HT1080 (cell line): ENCODE results near the gene CREBL2. TPM values are rescaled to one million over a fixed set of nuclear protein-coding genes. Genes with fewer than 3 reads are reported as not detected.
"Not testable (repeated sequence)": the region's sequence is repeated elsewhere in the genome, so short reads cannot be mapped to it uniquely, and the experiment has no call there.

ENCODE experiments used
- DNase-seq: peaks from one replicate; pipeline ENCODE4 v3.0.0-alpha.2; 2015; ENCODE audit warnings: low read depth
- total RNA-seq: library from RNA; depleted of rRNA; stranded (reverse); fragments of >200 nt; shearing (Covaris generic); gene quantifications from 2 replicates; pipeline ENCODE4 v1.2.3, GENCODE V29; 2014

The CREBL2 gene
- total RNA-seq, 1 experiment from 2014 or later: 26.8 TPM

DNA sequence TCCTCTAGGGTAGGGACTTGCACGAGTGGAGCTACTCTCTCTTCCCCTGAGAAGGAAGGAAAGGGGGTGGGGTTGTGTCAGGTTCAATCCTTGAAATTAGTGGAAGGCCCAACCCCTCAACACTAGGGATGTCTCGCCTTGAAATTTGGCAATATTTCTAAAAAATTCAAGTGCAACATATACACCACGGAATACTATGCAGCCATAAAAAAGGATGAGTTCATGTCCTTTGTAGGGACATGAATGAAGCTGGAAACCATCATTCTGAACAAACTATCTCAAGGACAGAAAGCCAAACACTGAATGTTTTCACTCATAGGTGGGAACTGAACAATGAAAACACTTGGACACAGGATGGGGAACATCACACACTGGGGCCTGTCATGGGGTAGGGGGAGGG is 15.1 kb upstream of the CREBL2 start:
- not testable (repeated sequence) for DNase-seq

DNA sequence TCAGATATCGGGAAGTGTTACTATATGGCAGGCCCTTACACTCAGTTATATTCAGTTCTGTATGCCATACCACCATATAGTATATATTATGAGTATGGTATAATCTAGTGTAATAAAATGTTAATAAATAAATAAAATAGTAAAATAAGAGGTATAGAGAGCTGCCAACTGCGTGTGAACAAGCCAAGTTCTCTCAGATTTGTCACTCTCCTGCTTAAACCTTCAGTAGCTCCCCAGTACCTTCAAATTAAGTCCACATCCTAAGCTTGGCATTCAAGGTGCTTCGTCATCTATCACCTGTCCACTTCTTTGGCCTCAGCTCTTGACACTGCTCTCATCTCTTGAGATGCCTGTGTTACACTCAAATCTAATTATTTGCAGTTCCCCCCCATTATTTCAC is 12.8 kb upstream of the CREBL2 start:
- no peak for DNase-seq

DNA sequence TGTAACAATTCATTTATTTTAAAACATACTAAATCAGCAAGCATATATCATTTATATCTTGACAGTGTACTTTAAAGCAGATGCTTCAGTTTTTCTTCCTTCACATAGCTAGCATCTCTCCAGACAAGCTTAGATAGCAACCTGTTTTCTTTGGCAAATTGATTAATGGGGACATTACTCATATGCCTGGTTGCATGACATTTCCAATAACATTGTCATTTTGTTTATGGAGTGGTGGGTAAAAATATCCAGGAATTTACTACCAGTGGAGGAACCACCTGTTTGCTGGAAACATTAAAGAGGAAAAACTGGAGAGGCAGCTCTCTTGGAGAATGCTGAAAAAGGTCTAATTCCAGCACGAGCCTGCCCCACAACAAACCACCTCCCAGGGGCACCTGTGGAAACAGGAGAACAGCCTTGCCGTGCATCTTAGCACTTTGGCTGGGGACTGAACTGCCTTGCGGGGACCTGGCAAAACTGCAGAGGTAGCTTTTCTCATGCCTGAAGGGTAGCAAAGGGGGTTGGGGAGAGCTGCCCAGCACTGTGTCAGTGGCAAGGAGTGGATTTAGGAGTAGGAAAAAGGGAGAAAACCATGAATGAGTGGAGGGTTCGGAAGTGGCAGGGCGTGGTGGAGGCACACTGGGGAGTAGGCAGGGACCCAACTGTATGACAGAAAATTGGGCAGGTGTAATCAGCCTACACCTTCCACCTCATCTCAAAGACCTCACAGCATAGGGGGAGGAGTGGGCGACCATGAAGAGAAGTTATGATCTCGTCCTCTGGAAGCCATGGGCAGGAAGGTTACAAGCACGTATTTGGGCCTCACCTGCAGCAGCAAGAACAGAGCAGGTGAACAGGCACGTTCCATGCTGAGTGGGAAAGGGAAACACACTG is 11.7 kb upstream of the CREBL2 start:
- no peak for DNase-seq

GRCh38 chr12:12600659-12601058 is 11.0 kb upstream of the CREBL2 start:
- no peak for DNase-seq

- DNase-seq: no peak
Observed at GRCh38 chr12:12604740-12605139, 6.9 kb upstream of the CREBL2 start.

DNA sequence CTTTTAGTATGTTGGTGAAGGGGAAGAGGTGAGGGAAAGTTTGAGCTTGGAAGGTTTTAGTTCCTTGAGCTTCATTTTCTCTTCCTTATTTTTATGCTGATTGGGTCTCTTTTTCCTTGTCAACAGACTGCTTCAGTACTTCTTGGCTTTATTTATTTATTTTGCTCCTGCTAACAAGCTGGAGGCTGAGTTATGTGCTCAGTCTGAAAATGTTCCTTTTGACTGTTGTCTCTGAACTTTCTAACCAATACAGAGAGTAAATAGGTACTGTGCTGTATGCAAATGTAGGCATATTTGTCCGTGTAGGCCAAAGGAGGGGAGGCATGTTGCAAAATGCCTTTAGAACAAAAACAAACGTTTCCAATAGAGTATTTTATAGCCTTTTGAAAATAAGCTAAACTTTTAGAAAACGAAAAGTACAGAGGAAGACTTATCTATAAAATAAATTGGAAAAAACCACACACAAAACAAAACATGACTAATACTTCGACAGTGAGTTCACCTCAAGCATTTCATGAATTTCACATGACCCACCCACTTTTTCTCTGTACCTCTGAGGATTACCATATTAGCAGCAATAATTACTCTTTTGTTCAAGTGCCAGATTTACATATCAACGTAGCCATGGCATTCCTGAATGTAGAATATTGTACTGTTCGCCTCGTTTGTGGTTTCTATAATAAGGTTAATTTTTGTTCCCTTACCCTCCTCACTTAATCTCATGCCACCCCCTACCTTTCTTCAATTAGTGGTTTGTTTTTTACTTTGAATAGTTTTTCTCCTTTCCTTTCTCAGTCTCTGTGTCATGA is 4.7 kb upstream of the CREBL2 start:
- peak; percentile 72 for DNase-seq

DNA sequence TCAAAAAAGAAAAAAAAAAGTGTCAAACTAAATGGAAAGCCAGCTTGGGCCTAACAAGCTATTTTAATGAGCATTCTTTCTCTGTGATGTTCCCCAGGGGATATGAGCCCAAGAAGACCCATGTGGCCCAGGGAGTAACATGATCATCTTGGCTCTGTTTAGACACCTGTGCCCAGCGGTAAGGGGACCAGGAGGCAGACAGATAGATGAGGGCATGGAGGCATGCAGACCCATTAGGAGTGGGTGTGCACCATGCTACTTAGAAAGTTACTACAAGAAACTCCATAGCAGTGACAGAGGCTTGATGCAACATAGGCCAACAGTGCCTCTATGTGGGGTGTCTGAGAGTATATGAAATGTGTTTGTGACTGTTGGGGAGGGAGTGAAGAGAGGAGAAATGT is 3.1 kb upstream of the CREBL2 start:
- DNase-seq: no peak

- no peak for DNase-seq
Observed at GRCh38 chr12:12609692-12610091, 2.0 kb upstream of the CREBL2 start.

- no peak for DNase-seq
Observed at GRCh38 chr12:12610711-12611110, 965 bp upstream of the CREBL2 start.

DNA sequence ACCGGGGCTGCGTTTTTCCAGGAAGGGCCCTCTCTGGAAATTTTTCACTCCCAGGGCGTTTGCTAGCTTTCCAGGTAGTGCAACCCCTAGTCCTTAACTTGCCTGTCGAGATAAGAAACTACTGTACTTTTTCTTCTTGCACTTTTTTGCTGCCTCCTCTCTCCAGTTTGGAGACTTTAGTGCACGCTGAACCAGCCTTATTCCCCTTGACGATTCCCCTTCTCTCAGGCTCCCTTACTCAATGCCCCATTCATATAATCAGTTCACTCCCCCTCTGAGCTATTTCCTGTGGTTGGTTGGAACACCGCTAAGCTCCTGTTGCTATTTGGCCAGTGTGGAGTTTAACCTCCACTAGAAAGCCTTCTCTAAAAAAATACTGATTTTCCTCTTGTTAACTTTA is 682 bp downstream of the CREBL2 start:
- peak; percentile 74 for DNase-seq

DNA sequence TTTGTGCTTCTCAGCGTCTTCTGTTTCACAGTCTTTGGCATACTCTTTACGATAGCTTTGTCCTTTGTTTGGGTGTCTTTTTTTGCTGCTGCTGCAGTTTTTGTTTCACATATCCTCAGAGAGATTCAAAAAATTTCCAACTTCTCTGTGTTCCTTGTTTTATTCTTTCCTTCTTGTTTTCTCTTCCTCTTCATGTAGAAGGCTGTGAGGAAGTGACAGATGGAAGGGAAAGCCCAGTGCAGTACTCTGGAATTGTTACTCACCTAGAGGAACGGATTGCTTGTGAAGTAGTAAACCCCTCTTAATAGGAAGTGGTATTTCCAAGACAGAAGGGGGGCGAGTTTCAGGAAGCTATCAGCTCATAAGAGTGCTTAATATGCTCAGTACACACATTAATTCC is 1.7 kb downstream of the CREBL2 start:
- no peak for DNase-seq

DNA sequence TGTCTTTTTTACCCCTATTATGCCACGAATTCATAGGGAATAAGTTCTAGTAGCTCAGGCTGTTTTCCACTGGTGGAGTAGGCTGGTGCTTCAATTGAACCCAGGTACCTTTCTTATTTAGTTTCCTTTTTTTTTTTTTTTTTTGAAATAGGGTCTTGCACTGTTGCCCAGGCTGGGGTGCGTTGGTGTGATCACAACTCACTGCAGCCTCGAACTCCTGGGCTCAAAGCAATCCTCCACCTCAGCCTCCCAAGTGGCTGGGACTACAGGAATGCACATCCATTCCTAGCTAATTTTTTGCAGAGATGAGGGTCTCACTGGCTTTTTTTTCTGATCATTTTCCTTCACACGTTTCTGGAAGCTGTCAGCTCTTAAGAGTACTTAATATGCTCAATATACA is 2.7 kb downstream of the CREBL2 start:
- no peak for DNase-seq

- no peak for DNase-seq
Observed at GRCh38 chr12:12616512-12617310, 5.0 kb downstream of the CREBL2 start.

- not testable (repeated sequence) for DNase-seq
Observed at GRCh38 chr12:12618064-12618463, 6.4 kb downstream of the CREBL2 start.

GRCh38 chr12:12620730-12621315 is 9.1 kb downstream of the CREBL2 start:
- DNase-seq: no peak

DNA sequence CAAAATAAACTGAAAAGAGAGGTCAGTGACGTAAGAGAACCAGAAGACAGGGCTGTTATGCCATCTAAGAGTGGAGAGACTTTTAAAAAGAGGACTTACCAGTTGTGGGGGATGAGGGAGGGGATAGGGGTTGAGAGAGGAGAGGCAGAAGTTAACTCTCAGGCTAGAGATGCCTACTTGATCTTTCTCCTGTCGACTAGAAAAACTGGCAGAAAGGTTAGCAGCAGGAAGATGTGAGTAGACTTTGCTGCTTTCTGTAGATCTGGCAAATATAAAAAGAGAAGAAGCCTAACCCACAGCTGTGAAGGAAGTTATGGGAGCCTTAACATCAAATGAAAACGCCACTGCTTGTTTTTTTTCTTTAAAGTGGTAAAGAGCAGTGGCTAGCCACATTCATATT is 10.7 kb downstream of the CREBL2 start:
- DNase-seq: no peak

DNA sequence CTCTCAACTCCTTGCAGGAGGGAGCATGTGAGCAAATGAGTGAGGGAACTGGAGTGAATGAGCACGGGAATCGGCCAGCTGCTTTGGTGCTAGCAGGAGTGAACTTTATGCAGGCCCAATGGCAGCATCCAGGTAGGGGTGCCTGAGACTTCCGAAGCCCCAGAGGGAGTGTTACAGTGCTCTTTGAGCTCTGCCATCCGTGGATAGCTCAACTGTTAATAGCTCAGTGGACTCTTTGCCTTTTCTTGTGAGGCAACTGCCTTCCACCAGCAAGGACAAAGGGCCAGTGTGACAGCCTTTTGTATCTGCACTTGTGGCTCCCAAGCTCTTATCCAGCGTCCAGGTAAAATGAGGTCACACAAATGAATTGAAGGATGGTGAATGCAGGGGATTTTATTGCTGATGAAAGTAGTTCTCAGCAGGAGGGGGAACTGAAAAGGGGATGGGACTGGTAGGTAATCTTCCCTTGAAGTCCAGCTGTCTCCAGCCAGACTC is 12.9 kb downstream of the CREBL2 start:
- DNase-seq: no peak

DNA sequence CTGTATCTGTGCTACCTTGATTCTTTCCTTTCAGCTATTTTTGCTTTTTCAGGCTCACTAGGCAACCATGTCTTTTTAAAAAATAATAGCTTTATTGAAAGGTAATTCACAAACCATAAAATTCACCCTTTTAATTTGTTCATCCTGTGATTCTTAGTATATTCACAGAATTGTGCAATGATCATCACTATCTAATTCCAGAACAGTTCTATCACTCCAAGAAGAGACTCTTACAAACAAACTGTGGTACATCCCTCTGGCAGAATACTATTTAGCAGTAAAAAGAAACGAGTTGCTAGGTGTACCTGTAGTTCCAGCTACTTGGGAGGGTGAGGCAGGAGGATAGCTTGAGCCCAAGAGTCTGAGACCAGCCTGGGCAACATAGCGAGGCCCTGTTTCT is 14.8 kb downstream of the CREBL2 start:
- no peak for DNase-seq

DNA sequence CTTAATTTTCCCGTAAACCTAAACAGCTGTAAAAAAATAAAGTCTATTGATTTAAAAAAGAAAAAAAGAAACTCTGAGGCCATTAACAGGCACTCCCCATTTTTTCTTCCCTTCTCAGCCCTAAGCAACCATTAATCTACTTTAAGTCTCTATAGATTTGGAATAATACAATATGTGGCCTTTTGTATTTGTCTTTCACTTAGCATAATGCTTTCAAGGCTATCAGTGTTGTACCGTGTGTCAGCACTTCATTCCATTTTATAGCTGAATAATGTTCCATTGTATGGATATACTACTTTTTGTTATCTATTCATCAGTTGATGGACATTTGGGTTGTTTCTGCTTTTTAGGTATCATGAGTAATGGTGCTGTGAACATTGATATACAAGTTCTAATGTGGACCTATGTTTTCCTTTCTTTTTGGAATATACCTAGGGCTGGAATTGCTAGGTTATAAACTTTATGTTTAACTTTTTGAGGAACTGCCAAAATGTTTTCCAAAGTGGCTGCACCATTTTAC is 15.7 kb downstream of the CREBL2 start:
- DNase-seq: no peak

DNA sequence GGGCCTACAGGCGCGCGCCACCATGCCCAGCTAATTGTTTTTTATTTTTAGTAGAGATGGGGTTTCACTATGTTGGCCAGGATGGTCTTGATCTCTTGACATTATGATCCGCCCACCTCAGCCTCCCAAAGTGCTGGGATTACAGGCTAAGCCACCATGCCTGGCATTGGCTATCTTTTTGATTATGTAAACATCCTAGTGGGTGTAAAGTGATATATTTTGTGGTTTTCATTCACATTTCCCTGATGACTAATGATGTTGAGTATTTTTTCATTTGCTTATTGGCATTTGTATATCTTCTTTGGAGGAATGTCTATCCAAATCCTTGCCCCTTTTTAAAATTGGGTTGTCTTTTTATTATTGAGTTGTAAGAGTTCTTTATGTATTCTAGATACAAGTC is 16.3 kb downstream of the CREBL2 start:
- peak; percentile 68 for DNase-seq

GRCh38 chr12:12630850-12631249 is 19.2 kb downstream of the CREBL2 start:
- DNase-seq: no peak
